Panc1 (cell line): ENCODE results near the gene CRISP3.
"Not testable (repeated sequence)": the region's sequence is repeated elsewhere in the genome, so short reads cannot be mapped to it uniquely, and the experiment has no call there.

Experiments used
- POLR2AphosphoS5 ChIP-seq: IDR thresholded peaks from 2 replicates; pipeline ENCODE4 v1.6.1; 2012; ENCODE audit warnings: mild to moderate bottlenecking, low read depth, low read length, moderate library complexity
- SIN3A ChIP-seq: IDR thresholded peaks from 2 replicates; pipeline ENCODE4 v1.6.1; 2012; ENCODE audit warnings: low read depth, mild to moderate bottlenecking, low read length, moderate library complexity, borderline replicate concordance; ENCODE audit not compliant: insufficient read depth
- TCF7L2 ChIP-seq: IDR thresholded peaks from 2 replicates; pipeline ENCODE4 v1.6.1; 2011; ENCODE audit warnings: mild to moderate bottlenecking, low read depth, low read length, inconsistent platforms
- TF ChIP-seq, protein P1 (sequence below): fragments of 450-650 bp; IDR thresholded peaks from 2 replicates; pipeline ENCODE4 v1.5.1; 2017; ENCODE audit warnings: mild to moderate bottlenecking
- TF ChIP-seq, protein P2 (sequence below), 2 experiments: IDR thresholded peaks; 2 replicates each; pipeline ENCODE4 v1.6.1; 2011 to 2012; ENCODE audit warnings: low read depth in 2 of 2, control low read depth in 1 of 2, low read length in 1 of 2, mild to moderate bottlenecking in 1 of 2, moderate library complexity in 1 of 2; ENCODE audit not compliant: insufficient read depth in 1 of 2

DNA sequence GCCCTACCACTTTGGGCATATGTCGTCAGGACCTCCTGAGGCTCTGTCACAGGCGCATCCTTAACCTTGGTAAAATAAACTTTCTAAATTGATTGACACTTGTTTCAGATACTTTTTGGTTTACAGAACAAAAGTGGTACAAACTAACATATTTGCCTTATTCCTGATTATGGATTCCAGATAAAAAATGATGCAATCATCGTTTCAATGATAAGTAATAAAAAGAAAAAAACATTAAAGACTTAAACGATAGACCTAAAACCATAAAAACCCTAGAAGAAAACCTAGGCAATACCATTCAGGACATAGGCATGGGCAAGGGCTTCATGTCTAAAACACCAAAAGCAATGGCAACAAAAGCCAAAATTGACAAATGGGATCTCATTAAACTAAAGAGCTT lies 20.3 kb downstream of the CRISP3 start:
- TF ChIP-seq, protein P1, sequence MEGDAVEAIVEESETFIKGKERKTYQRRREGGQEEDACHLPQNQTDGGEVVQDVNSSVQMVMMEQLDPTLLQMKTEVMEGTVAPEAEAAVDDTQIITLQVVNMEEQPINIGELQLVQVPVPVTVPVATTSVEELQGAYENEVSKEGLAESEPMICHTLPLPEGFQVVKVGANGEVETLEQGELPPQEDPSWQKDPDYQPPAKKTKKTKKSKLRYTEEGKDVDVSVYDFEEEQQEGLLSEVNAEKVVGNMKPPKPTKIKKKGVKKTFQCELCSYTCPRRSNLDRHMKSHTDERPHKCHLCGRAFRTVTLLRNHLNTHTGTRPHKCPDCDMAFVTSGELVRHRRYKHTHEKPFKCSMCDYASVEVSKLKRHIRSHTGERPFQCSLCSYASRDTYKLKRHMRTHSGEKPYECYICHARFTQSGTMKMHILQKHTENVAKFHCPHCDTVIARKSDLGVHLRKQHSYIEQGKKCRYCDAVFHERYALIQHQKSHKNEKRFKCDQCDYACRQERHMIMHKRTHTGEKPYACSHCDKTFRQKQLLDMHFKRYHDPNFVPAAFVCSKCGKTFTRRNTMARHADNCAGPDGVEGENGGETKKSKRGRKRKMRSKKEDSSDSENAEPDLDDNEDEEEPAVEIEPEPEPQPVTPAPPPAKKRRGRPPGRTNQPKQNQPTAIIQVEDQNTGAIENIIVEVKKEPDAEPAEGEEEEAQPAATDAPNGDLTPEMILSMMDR: not testable (repeated sequence)
- not testable (repeated sequence) for TF ChIP-seq POLR2AphosphoS5, SIN3A, TCF7L2
- TF ChIP-seq, protein P2, sequence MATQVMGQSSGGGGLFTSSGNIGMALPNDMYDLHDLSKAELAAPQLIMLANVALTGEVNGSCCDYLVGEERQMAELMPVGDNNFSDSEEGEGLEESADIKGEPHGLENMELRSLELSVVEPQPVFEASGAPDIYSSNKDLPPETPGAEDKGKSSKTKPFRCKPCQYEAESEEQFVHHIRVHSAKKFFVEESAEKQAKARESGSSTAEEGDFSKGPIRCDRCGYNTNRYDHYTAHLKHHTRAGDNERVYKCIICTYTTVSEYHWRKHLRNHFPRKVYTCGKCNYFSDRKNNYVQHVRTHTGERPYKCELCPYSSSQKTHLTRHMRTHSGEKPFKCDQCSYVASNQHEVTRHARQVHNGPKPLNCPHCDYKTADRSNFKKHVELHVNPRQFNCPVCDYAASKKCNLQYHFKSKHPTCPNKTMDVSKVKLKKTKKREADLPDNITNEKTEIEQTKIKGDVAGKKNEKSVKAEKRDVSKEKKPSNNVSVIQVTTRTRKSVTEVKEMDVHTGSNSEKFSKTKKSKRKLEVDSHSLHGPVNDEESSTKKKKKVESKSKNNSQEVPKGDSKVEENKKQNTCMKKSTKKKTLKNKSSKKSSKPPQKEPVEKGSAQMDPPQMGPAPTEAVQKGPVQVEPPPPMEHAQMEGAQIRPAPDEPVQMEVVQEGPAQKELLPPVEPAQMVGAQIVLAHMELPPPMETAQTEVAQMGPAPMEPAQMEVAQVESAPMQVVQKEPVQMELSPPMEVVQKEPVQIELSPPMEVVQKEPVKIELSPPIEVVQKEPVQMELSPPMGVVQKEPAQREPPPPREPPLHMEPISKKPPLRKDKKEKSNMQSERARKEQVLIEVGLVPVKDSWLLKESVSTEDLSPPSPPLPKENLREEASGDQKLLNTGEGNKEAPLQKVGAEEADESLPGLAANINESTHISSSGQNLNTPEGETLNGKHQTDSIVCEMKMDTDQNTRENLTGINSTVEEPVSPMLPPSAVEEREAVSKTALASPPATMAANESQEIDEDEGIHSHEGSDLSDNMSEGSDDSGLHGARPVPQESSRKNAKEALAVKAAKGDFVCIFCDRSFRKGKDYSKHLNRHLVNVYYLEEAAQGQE (IDR thresholded peaks at IDR 0.05; ENCODE audit: insufficient read depth in 1 of 2, low read depth in 2 of 2, low read length in 1 of 2): not testable (repeated sequence)
